HCT116 (cell line): ENCODE results near the gene FMNL1.

Experiments
- EZH2 ChIP-seq: fragments of 200-600 bp; sonication (generic); IDR thresholded peaks from 2 replicates; pipeline ENCODE4 v1.6.1; 2017; ENCODE audit warnings: antibody characterized with exemption, mixed run types
- POLR2A ChIP-seq: IDR thresholded peaks from 2 replicates; pipeline ENCODE4 v1.7.0; 2011; ENCODE audit warnings: borderline replicate concordance; ENCODE audit not compliant: insufficient read depth, insufficient read length; ENCODE audit errors: extremely low read depth
- RAD21 ChIP-seq: IDR thresholded peaks from 2 replicates; pipeline ENCODE4 v1.6.1; 2012; ENCODE audit warnings: low read depth, mild to moderate bottlenecking
- SIN3A ChIP-seq: IDR thresholded peaks from 2 replicates; pipeline ENCODE4 v1.6.1; 2012; ENCODE audit warnings: low read depth
- ZNF274 ChIP-seq: fragments of 200-500 bp; sonication (Bioruptor generic); IDR thresholded peaks from 2 replicates; pipeline ENCODE4 v1.6.1; 2014; ENCODE audit warnings: mild to moderate bottlenecking, low read depth, low read length, inconsistent platforms
- TF ChIP-seq, protein P1 (sequence below), 3 experiments: fragments of 200-600 bp in 1 of 3; sonication (generic) in 1 of 3; IDR thresholded peaks in 2 of 3; conservative IDR thresholded peaks in 1 of 3; 2 replicates each; pipeline ENCODE4 v1.5.1; 2012 to 2017; ENCODE audit warnings: low read depth in 2 of 3, low read length in 2 of 3, antibody characterized with exemption in 1 of 3, borderline replicate concordance in 1 of 3, control low read depth in 1 of 3, mild to moderate bottlenecking in 1 of 3, mixed read lengths in 1 of 3, mixed run types in 1 of 3, moderate library complexity in 1 of 3; ENCODE audit not compliant: insufficient read depth in 1 of 3
- TF ChIP-seq, protein P2 (sequence below): IDR thresholded peaks from 2 replicates; pipeline ENCODE4 v1.6.1; 2012
- TF ChIP-seq, protein P3 (sequence below): IDR thresholded peaks from 2 replicates; pipeline ENCODE4 v1.6.1; 2012; ENCODE audit warnings: low read depth
- TF ChIP-seq, protein P4 (sequence below): IDR thresholded peaks from 2 replicates; pipeline ENCODE4 v1.6.1; 2011; ENCODE audit warnings: mild to moderate bottlenecking, low read length, moderate library complexity; ENCODE audit not compliant: insufficient replicate concordance; ENCODE audit errors: extremely low read depth

DNA sequence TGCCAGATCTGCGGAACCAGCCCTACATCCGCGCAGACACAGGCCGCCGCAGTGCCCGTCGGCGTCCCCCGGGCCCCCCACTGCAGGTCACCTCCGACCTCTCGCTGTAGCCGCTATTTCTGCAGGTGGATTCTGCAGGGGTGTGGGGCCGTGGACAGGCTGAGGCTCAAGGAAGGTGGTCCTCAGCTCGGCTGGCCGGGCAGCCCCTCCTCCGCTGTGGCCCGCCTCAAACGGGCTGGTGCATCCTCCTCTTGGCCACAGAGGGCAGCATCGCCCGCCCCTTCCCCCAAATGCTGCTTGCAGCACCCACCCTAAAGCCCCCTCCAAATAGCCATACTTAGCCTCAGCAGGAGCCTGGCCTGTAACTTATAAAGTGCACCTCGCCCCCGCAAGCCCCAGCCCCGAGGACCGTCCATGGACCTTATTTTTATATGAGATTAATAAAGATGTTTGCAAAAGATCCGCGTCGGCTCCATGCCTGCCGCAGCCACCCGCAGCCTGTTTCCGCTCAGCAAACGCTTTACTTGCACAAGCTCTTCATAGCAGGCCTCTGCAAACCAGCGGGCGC lies 25.3 kb downstream of the FMNL1 start:
- TF ChIP-seq, protein P1, sequence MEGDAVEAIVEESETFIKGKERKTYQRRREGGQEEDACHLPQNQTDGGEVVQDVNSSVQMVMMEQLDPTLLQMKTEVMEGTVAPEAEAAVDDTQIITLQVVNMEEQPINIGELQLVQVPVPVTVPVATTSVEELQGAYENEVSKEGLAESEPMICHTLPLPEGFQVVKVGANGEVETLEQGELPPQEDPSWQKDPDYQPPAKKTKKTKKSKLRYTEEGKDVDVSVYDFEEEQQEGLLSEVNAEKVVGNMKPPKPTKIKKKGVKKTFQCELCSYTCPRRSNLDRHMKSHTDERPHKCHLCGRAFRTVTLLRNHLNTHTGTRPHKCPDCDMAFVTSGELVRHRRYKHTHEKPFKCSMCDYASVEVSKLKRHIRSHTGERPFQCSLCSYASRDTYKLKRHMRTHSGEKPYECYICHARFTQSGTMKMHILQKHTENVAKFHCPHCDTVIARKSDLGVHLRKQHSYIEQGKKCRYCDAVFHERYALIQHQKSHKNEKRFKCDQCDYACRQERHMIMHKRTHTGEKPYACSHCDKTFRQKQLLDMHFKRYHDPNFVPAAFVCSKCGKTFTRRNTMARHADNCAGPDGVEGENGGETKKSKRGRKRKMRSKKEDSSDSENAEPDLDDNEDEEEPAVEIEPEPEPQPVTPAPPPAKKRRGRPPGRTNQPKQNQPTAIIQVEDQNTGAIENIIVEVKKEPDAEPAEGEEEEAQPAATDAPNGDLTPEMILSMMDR (IDR thresholded peaks at IDR 0.05 in 2 of 3, conservative IDR thresholded peaks at IDR 0.05 in 1 of 3; ENCODE audit: borderline replicate concordance in 1 of 3, insufficient read depth in 1 of 3, low read depth in 2 of 3, low read length in 2 of 3) = peak in 2 of 3 experiments; percentile 54 to 56; a peak in 4 of 6 replicates
- TF ChIP-seq, protein P2, sequence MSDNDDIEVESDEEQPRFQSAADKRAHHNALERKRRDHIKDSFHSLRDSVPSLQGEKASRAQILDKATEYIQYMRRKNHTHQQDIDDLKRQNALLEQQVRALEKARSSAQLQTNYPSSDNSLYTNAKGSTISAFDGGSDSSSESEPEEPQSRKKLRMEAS = no peak
- TF ChIP-seq, protein P3, sequence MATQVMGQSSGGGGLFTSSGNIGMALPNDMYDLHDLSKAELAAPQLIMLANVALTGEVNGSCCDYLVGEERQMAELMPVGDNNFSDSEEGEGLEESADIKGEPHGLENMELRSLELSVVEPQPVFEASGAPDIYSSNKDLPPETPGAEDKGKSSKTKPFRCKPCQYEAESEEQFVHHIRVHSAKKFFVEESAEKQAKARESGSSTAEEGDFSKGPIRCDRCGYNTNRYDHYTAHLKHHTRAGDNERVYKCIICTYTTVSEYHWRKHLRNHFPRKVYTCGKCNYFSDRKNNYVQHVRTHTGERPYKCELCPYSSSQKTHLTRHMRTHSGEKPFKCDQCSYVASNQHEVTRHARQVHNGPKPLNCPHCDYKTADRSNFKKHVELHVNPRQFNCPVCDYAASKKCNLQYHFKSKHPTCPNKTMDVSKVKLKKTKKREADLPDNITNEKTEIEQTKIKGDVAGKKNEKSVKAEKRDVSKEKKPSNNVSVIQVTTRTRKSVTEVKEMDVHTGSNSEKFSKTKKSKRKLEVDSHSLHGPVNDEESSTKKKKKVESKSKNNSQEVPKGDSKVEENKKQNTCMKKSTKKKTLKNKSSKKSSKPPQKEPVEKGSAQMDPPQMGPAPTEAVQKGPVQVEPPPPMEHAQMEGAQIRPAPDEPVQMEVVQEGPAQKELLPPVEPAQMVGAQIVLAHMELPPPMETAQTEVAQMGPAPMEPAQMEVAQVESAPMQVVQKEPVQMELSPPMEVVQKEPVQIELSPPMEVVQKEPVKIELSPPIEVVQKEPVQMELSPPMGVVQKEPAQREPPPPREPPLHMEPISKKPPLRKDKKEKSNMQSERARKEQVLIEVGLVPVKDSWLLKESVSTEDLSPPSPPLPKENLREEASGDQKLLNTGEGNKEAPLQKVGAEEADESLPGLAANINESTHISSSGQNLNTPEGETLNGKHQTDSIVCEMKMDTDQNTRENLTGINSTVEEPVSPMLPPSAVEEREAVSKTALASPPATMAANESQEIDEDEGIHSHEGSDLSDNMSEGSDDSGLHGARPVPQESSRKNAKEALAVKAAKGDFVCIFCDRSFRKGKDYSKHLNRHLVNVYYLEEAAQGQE = no peak
- TF ChIP-seq, protein P4, sequence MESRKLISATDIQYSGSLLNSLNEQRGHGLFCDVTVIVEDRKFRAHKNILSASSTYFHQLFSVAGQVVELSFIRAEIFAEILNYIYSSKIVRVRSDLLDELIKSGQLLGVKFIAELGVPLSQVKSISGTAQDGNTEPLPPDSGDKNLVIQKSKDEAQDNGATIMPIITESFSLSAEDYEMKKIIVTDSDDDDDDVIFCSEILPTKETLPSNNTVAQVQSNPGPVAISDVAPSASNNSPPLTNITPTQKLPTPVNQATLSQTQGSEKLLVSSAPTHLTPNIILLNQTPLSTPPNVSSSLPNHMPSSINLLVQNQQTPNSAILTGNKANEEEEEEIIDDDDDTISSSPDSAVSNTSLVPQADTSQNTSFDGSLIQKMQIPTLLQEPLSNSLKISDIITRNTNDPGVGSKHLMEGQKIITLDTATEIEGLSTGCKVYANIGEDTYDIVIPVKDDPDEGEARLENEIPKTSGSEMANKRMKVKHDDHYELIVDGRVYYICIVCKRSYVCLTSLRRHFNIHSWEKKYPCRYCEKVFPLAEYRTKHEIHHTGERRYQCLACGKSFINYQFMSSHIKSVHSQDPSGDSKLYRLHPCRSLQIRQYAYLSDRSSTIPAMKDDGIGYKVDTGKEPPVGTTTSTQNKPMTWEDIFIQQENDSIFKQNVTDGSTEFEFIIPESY = no peak
- no peak for TF ChIP-seq SIN3A
- no peak for TF ChIP-seq POLR2A
- no peak; the same call in 1 of the 2 replicates for TF ChIP-seq RAD21
- no peak for TF ChIP-seq ZNF274
- TF ChIP-seq EZH2 = no peak
